Upper lobe of left lung (tissue), 6 donors: ENCODE data around the gene THBS1. TPM values are rescaled to one million over a fixed set of nuclear protein-coding genes. Genes with fewer than 3 reads are reported as not detected.
A peak's percentile ranks its signal among the peaks of the same experiment; 100 is the strongest.

Experiments
- ATAC-seq, 2 donors: fragments of 200-7000 bp; cut with Tn5 transposase; one replicate each; pipeline ENCODE4 v1.9.1; 2022; ENCODE audit warnings: mild to moderate bottlenecking in 2 of 2, moderate library complexity in 2 of 2; ENCODE audit not compliant: low FRiP score in 2 of 2
- DNase-seq, 2 donors: peaks; one replicate each; pipeline ENCODE4 v3.0.0-alpha.2; 2019 to 2020
- H3K27ac ChIP-seq, 4 donors: fragments of 200-600 bp; sonication (generic); one replicate each; pipeline ENCODE4 v1.5.1; 2016 to 2019
- H3K27me3 ChIP-seq, 4 donors: fragments of 200-600 bp; sonication (generic); one replicate each; pipeline ENCODE4 v1.5.1; 2017 to 2019
- H3K36me3 ChIP-seq, 4 donors: fragments of 200-600 bp; sonication (generic); one replicate each; pipeline ENCODE4 v1.5.1; 2016 to 2019
- H3K4me1 ChIP-seq, 4 donors: fragments of 200-600 bp; sonication (generic); one replicate each; pipeline ENCODE4 v1.5.1; 2018 to 2019
- H3K4me3 ChIP-seq, 4 donors: fragments of 200-600 bp; sonication (generic); one replicate each; pipeline ENCODE4 v1.5.1; 2017 to 2019; ENCODE audit warnings: mild to moderate bottlenecking in 2 of 4, moderate library complexity in 1 of 4
- H3K9me3 ChIP-seq, 4 donors: fragments of 200-600 bp; sonication (generic); one replicate each; pipeline ENCODE4 v1.5.1; 2018 to 2019
- EP300 ChIP-seq, 4 donors: sonication (generic); formaldehyde crosslinking; IDR thresholded peaks; one replicate each; pipeline ENCODE4 v1.5.1; 2017; ENCODE audit warnings: antibody characterized with exemption in 4 of 4, control low read depth in 2 of 4
- POLR2A ChIP-seq, 4 donors: fragments of 450-650 bp; IDR thresholded peaks; one replicate each; pipeline ENCODE4 v1.5.1; 2016 to 2017; ENCODE audit warnings: antibody characterized with exemption in 4 of 4, mild to moderate bottlenecking in 2 of 4
- POLR2AphosphoS5 ChIP-seq, 2 donors: sonication (generic); formaldehyde crosslinking; IDR thresholded peaks; one replicate each; pipeline ENCODE4 v1.5.1; 2017; ENCODE audit warnings: antibody characterized with exemption in 2 of 2
- WGBS, 2 donors: methylation state at CpG; one replicate each; pipeline ENCODE4 v1.1.5; 2017 to 2018; 5-methylcytosine and 5-hydroxymethylcytosine counted together
- total RNA-seq, 6 donors: library from RNA; depleted of rRNA in 4 of 6; stranded (reverse); fragments of >200 nt in 4 of 6; gene quantifications; one replicate each; pipeline versions ENCODE4 v1.1.0 to v1.2.1, GENCODE V29; 2016 to 2021
- TF ChIP-seq, protein P1 (sequence below), 6 experiments: fragments of 450-650 bp in 4 of 6; fragments of 200-600 bp in 2 of 6; sonication (generic) in 2 of 6; IDR thresholded peaks; one replicate each; pipeline ENCODE4 v1.5.1; 2016 to 2019; ENCODE audit warnings: antibody characterized with exemption in 6 of 6
- donor health status: DM: no; HTN: no; CAD: no; lungs with moderate emphysema.
- donor health status: DM: no; HTN: yes; CAD: no; lungs with severe emphysema.

Gene THBS1
- total RNA-seq, 6 donors from 2014 or later, result 405 to 497 (median 457) TPM

GRCh38 chr15:39593071-39593655 is 12.3 kb downstream of the THBS1 start:
- peaks cover 8 to 89% (median 54%) of the 10 kb centered on the region in 4 donors for H3K36me3 ChIP-seq
- no peaks in the 10 kb centered on the region for H3K9me3 ChIP-seq
- H3K27me3 ChIP-seq, result no peaks in the 10 kb centered on the region
- 94 to 95% methylated on average over 15 of the region's 15 CpGs for WGBS, 2 donors
- DNase-seq (peak in 1 of 2 donors; percentile 34), ATAC-seq (no peak)
- no peak overlapping the region for H3K27ac ChIP-seq
- no peak overlapping the region for H3K4me3 ChIP-seq
- TF ChIP-seq EP300 (IDR thresholded peaks at IDR 0.05) (no peak), POLR2A (IDR thresholded peaks at IDR 0.05) (no peak), POLR2AphosphoS5 (IDR thresholded peaks at IDR 0.05) (no peak)
- TF ChIP-seq, protein P1, sequence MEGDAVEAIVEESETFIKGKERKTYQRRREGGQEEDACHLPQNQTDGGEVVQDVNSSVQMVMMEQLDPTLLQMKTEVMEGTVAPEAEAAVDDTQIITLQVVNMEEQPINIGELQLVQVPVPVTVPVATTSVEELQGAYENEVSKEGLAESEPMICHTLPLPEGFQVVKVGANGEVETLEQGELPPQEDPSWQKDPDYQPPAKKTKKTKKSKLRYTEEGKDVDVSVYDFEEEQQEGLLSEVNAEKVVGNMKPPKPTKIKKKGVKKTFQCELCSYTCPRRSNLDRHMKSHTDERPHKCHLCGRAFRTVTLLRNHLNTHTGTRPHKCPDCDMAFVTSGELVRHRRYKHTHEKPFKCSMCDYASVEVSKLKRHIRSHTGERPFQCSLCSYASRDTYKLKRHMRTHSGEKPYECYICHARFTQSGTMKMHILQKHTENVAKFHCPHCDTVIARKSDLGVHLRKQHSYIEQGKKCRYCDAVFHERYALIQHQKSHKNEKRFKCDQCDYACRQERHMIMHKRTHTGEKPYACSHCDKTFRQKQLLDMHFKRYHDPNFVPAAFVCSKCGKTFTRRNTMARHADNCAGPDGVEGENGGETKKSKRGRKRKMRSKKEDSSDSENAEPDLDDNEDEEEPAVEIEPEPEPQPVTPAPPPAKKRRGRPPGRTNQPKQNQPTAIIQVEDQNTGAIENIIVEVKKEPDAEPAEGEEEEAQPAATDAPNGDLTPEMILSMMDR (IDR thresholded peaks at IDR 0.05), result no peak
- no peaks in the 10 kb centered on the region for H3K4me1 ChIP-seq

DNA sequence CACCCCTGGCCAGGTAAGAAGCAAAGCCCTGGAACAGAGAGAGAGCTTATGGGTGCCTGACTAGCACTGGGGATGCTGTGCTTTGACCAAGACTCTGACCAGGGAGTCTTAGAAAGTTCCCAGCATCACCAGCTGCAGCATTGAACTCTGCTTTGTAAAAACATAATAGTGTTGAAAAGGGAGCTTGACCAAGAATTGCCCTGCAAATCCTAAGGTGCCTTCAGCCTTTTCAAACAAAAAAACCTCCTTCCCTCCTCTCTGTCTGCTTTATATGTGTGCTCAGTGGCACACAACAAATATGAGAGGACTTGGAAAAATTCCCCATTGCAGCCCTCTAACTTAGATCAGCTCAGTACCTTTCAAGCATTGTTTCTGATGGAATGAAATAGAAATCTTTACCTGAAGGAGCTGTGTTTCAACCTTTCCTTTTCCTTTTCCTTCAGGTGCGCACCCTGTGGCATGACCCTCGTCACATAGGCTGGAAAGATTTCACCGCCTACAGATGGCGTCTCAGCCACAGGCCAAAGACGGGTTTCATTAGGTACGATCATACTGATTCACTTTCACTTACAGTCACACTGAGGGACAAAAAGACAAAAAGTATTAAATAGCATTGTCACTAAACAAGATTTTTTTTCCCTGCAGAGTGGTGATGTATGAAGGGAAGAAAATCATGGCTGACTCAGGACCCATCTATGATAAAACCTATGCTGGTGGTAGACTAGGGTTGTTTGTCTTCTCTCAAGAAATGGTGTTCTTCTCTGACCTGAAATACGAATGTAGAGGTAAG is 13.0 kb downstream of the THBS1 start:
- ATAC-seq (no peak), DNase-seq (no peak)
- Histone ChIP-seq H3K36me3 (peaks cover 8 to 82% (median 48%) of the 10 kb centered on the region in 4 donors), H3K4me3 (no peak overlapping the region), H3K9me3 (no peaks in the 10 kb centered on the region), H3K4me1 (no peaks in the 10 kb centered on the region), H3K27me3 (no peaks in the 10 kb centered on the region), H3K27ac (no peak overlapping the region)
- TF ChIP-seq, protein P1 (IDR thresholded peaks at IDR 0.05), result peak in 1 of 6 experiments; percentile 5
- TF ChIP-seq POLR2A (IDR thresholded peaks at IDR 0.05), result no peak
- peak in 1 of 2 donors; percentile 47 for TF ChIP-seq POLR2AphosphoS5 (IDR thresholded peaks at IDR 0.05)
- no peak for TF ChIP-seq EP300 (IDR thresholded peaks at IDR 0.05)
- WGBS, 2 donors, result 81 to 88% methylated on average over 7 of the region's 7 CpGs

- Histone ChIP-seq H3K27ac (no peak overlapping the region), H3K9me3 (no peaks in the 10 kb centered on the region), H3K4me1 (no peaks in the 10 kb centered on the region), H3K27me3 (no peaks in the 10 kb centered on the region), H3K36me3 (peaks cover 8 to 73% (median 42%) of the 10 kb centered on the region in 4 donors), H3K4me3 (no peak overlapping the region)
- TF ChIP-seq POLR2AphosphoS5 (IDR thresholded peaks at IDR 0.05) (peak in 1 of 2 donors; percentile 6), EP300 (IDR thresholded peaks at IDR 0.05) (no peak)
- DNase-seq (no peak), ATAC-seq (no peak)
- WGBS, 2 donors, result 86 to 88% methylated on average over 5 of the region's 5 CpGs
These were observed 13.8 kb downstream of the THBS1 start for GRCh38 chr15:39594446-39595337.

GRCh38 chr15:39595338-39596221 is 14.7 kb downstream of the THBS1 start:
- H3K27me3 ChIP-seq, result no peaks in the 10 kb centered on the region
- TF ChIP-seq POLR2A (IDR thresholded peaks at IDR 0.05) (peak in 1 of 4 donors; percentile 37), POLR2AphosphoS5 (IDR thresholded peaks at IDR 0.05) (peak in 1 of 2 donors; percentile 83), EP300 (IDR thresholded peaks at IDR 0.05) (no peak)
- TF ChIP-seq, protein P1 (IDR thresholded peaks at IDR 0.05), result no peak
- peaks cover 5 to 65% (median 34%) of the 10 kb centered on the region in 4 donors for H3K36me3 ChIP-seq
- DNase-seq (no peak), ATAC-seq (no peak)
- H3K4me1 ChIP-seq, result no peaks in the 10 kb centered on the region
- WGBS, 2 donors, result 79 to 82% methylated on average over 8 of the region's 8 CpGs
- H3K9me3 ChIP-seq, result no peaks in the 10 kb centered on the region
- H3K27ac ChIP-seq, result no peak overlapping the region
- no peak overlapping the region for H3K4me3 ChIP-seq
